ENCODE measurements around the gene CT45A3.
"Not testable (repeated sequence)": the region's sequence is repeated elsewhere in the genome, so short reads cannot be mapped to it uniquely, and the experiment has no call there.

GRCh38 chrX:135713183-135713689 lies 54.8 kb downstream of the CT45A3 start, which contains the start of gene CT45A1:
- not testable (repeated sequence) for TF ChIP-seq CTCF, POLR2A (IDR thresholded peaks at IDR 0.05)

Measured in uterus (tissue), 2 donors.